HG02840 (cell line): ENCODE measurements around the gene GPR162.

Experiments used
- ATAC-seq: cut with Tn5 transposase; IDR thresholded peaks from one replicate; pipeline ENCODE4 v1.9.1; 2021; ENCODE audit warnings: mild to moderate bottlenecking, moderate library complexity, moderate number of reproducible peaks; ENCODE audit not compliant: unreplicated experiment, low FRiP score

The GPR162 gene

DNA sequence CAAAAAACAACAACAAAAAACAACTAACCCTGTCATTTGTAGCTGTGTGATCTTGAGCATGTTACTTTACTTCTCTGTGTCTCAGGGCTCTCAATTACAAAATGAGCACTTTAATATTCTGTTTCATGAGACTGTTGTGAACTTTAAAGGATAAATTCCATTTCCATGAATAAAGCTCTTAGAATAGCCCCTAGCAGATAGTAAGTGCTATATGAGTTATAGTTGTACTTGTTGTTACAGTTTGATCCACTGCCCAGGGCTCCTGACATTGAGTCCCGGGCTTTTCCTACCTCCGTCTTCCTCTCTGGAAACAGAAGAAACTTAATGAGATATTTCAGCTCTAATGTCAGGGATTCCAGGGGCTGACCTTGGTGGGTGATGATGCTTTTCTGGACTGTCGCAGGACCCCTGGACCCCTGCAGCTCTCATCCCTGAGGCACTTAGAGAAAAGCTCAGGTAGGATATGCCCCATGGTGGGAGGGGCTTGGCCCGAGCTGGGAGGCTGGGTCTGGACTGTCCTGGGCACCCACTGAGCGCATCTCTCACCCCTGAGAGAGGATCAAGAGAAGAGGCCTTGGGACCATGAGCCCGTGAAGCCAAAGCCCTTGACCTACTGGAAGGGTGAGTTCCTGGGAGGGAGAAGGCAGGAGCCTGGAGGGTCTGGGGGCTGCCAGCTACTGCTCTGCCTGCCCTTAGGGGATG, 11.7 kb downstream of the GPR162 start:
- ATAC-seq = no peak

GRCh38 chr12:6834254-6834653, 12.6 kb downstream of the GPR162 start:
- no peak for ATAC-seq

GRCh38 chr12:6834873-6835272, 13.3 kb downstream of the GPR162 start:
- ATAC-seq = no peak

DNA sequence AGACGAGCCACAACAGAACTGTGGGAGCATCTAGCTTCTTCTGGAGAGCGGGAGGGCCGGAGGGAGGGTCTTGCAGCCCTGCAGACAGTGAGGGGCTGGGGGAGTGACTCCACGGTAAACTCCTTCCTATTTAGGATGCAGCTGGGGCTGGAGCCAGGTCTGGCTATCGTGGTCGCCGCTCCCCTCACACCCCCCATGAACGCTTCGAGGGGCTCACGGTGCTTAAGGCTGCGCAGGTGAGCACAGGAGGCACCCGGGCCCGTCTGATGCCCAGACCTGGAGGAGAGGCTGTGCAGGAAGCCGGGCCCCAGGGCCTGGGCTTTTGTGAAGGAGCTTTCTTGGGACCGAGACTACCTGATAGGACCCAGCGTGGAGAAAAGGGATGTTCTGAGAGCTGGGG, 15.2 kb downstream of the GPR162 start:
- no peak for ATAC-seq

GRCh38 chr12:6837370-6838060, 15.9 kb downstream of the GPR162 start:
- no peak for ATAC-seq

DNA sequence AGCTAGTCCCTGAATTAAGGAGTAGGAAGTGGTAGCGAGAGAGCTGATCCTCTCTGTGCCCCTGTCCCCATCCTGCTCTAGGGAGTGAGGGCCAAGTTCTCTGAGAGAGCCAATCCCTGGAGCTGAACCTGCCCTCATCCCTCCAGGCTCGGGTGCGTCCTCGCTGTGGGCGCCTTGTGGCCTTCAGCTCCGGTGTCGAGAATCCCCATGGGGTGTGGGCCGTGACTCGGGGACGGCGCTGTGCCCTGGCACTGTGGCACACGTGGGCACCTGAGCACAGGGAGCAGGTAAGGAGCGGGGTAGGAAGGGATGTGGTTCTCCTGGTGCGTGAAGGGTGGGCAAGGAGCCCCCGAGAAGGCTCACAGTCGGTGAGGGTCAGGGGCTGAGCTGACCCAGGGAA, 17.2 kb downstream of the GPR162 start:
- ATAC-seq = no peak

- ATAC-seq = peak; percentile 80
These were observed 18.0 kb downstream of the GPR162 start for GRCh38 chr12:6839482-6840201.

- no peak for ATAC-seq
These were observed 18.7 kb downstream of the GPR162 start for GRCh38 chr12:6840330-6840729.

DNA sequence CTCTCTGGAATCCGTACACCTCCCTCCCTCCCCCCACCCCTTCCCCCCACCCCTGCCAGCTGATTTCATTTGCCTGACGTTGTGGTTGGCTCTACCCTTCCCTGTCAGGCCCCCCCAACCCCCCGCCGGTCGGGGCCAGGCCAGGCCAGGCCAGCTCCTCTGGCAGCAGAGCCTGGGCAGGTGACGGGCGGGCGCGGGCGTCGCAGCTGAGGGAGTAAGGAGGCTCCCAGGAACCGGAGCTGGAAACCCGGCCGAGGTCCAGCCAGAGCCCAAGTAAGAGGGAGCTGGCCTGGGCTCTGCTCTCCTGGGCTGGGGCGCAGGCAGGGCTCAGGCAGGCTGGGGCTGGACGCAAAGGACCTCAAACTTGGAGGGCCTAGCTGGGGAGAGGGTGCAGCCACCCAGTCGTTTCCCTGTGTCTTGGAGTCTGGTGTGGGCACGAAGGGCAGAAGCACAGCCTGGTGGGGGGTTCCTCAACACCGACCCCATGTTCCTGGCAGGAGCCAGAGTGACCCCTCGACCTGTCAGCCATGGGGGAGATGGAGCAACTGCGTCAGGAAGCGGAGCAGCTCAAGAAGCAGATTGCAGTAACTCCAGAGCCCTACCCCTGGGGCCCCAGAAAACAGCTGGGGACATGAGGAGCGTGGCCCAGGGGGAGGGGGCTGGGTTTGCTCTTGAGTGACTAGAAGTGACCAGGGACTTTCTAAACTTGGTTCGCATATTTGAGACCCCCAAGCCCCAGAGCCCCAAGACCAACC, 19.3 kb downstream of the GPR162 start, which contains the start of gene GNB3:
Gene GNB3 (plus strand): TSS at position 165 of the 755 bp plus-strand sequence. CDS start 363 bp downstream, at position 528.
- ATAC-seq = no peak

GRCh38 chr12:6842075-6842474, 20.5 kb downstream of the GPR162 start:
- no peak for ATAC-seq

DNA sequence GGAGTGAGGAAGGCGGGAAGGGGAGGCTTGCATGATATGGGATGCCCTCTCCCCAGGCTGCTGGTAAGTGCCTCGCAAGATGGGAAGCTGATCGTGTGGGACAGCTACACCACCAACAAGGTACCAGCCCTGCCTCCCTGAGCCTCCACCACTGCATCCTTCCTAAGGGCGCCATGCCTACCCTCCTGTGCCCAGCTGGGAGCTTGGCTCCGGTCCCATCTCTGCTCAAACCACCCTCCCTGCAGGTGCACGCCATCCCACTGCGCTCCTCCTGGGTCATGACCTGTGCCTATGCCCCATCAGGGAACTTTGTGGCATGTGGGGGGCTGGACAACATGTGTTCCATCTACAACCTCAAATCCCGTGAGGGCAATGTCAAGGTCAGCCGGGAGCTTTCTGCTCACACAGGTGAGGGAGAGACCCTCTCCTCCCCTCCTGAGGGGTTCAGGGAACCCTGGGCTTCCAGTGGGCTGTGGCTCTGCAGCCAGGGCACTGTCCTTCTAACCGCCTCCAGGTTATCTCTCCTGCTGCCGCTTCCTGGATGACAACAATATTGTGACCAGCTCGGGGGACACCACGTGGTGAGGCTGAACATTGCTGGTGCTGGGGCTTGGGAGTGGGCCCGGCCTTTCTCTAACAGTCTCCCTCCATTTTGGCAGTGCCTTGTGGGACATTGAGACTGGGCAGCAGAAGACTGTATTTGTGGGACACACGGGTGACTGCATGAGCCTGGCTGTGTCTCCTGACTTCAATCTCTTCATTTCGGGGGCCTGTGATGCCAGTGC, 21.7 kb downstream of the GPR162 start:
- ATAC-seq = no peak

- ATAC-seq = no peak
These were observed 23.8 kb downstream of the GPR162 start for GRCh38 chr12:6845395-6845794.

- ATAC-seq = no peak
These were observed 24.8 kb downstream of the GPR162 start for GRCh38 chr12:6846316-6846869.

- ATAC-seq = no peak
These were observed 26.1 kb downstream of the GPR162 start for GRCh38 chr12:6847676-6848075.

DNA sequence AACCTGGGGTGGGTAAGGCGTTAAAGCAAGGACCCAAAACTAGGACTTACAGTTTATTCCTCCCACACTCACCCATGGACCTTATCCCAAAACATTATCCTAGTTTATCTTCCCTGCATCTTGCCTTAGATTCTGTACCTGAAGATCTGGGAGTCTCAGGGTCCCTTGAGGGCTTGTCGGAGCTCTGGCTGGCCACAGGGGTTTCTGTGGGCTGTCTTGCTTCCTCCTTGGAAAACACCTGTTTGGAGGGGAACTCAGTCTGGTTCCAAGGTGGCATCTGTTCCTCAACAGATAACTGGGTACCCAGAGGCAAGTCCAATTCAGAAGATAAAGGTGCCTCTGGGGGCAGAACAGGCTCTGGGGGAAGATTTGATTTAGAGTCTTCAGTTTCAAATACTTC, 27.8 kb downstream of the GPR162 start:
- no peak for ATAC-seq

DNA sequence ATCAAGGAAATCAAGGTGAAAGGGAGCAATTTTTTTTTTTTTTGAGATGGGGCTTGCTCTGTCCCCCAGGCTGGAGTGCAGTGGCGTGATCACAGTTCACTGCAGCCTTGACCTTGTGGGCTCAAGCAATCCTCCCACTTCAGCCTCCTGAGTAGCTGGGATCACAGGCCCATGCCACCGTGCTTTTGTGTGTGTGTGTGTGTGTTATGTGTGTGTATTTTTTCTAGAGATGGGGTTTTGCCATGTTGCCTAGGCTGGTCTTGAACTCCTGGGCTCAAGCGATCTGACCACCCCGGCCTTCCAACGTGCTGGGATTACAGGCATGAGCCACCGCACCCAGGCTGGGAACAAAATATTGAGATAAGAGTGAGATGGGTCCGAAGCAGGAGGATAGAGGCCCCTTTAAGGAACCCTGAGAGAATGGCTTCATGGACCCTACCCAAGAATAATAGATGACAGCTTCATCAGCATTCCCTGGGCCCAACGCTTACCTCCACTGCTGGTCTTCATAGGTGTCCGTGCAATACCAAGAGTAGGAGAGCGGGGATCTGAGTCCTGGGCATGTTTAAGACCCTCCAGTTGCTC, 28.4 kb downstream of the GPR162 start:
- ATAC-seq = no peak

- ATAC-seq = no peak
These were observed 29.2 kb downstream of the GPR162 start for GRCh38 chr12:6850796-6851152.

DNA sequence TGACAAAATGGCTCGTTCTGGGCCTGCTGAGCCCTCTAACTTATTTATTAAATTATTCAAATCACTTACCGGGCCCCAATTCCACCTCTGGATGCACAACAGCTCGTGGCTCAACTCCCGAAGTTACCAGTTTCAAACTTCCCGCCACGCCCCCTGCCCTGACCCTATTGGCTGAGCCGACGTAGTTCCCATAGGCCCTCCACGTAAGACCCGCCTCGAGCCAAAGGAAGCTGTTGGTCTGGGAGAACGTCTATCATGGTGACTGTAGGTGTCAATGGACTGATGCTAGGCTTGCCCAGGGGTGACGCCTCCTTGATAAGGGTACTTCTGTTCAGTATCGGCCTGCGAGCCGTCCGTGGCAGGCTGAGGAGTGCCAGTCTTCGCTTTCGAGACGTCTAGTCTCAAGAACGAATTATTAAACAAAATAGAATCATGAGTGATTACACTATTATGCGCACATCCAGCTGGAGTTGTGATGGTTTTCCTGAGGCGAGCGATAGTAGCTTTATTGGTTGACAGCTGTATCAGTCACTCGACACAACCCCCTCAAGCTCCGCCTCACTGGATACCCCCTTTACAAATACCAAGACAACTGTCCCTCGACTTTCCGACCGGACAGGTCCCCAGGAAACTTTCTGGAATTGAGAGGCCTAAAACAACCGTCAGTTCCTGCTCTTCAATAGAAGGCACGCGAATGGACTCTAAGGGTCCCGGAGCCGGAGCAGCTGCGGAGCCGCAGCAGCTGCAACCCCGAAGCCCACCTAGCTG, 29.7 kb downstream of the GPR162 start, which contains the start of gene CDCA3:
Gene CDCA3 (minus strand): TSS at position 134 of the 768 bp plus-strand sequence. CDS start 334 bp downstream, outside the sequence.
- peak; percentile 46 for ATAC-seq
